SK-N-MC (cell line): Measurements from ENCODE around the gene DOK3.

Source experiments
- EZH2 ChIP-seq: fragments of 200-600 bp; sonication (generic); IDR thresholded peaks from one replicate; pipeline ENCODE4 v1.6.1; 2017; ENCODE audit warnings: antibody characterized with exemption
- POLR2AphosphoS5 ChIP-seq: IDR thresholded peaks from 2 replicates; pipeline ENCODE4 v1.6.1; 2012; ENCODE audit warnings: mild to moderate bottlenecking, low read depth, low read length, borderline replicate concordance

DNA sequence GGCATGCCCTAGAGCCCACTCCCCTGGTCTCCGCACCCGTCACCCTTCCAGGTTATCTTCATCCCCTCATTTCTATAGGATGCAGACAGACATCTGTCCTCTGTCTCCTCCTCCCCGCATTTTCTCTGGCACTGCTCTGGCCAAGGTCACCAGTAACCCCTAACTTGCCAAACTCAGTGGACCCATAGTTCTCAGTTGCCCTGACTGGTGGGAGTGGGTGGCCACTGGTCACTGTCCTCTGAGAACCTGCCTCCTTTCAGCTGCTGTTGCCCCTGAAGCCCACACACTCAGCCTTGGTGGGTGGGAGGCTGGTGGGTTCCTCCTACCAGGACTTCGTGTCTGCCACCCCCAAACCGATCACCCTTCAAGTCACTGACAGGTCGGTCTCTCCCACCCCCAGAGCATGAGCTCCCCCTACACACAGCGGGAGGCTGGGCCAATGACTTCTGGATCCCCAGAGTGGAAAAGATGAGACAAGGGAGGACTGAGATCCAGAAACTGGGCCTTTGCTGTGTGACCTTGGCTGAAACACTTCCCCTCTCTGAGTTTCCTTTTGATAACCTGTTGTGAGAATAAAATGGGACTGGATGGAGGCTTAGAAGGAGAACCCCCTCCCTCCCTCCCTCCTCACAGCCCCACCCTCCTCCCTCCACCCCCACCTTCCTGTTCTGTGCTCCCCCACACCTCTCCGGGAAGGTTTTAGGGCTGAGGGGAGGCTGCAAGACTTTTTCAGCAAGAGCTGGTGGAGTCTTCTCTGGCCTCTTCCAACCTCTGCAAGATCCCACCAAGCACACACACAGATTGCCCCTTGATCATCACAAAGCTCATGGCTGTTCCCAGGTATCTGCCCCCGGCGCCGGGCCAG lies 33.8 kb downstream of the DOK3 start:
- TF ChIP-seq EZH2 (no peak), POLR2AphosphoS5 (no peak)
